ENCODE data around the gene BCAS1.

BCAS1 gene

DNA sequence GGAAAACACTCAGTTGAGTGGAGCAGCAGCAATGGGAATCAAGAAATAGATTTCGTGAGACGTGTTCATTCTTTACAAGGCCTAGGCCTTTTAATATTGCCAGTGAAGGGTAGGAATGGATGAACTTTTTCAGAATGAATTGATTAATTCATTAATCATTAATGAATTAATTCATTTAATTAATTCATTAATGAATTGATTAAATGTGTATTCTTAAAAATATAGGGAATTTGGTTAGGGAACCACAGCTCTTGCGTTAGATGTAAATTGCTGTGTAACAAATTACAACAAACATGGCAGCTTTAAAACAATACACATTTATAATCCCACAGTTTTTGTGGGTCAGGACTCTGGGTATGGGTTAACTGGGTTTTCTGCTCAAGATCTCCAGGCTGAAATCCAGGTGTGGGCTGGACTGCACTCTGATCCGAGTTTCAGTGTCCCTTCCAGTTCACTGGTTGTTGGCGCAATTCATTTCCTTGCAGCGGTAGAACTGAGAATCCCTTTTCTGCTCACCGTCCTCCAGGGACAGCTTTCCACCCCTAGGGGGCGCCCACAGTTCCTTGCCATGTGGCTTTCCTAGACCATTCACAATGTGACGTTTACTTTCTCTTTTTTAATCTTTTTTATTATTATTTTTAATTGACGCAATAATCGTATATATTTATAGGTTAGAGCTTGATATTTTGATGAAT, 32.8 kb upstream of the BCAS1 start:
- peak; percentile 74 for DNase-seq

DNA sequence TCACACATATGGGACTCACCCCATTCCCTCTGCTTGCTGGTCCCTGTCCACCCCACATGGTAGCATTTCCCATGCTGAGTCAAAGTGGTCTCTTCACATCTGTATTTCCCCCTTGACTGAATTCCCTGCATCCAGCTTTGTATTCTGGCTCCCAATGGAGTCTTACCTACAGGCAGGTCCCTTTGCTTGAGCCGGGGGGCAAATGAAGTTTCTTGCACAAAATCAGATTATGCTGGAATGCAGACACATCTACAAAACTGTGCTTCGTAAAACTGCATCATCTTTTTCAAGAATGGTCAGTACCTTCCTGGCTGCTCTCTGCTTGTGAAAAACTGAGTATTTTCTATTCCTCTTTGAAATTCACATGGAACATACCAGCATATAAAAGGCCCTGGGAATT, 32.1 kb upstream of the BCAS1 start:
- no peak for DNase-seq

DNA sequence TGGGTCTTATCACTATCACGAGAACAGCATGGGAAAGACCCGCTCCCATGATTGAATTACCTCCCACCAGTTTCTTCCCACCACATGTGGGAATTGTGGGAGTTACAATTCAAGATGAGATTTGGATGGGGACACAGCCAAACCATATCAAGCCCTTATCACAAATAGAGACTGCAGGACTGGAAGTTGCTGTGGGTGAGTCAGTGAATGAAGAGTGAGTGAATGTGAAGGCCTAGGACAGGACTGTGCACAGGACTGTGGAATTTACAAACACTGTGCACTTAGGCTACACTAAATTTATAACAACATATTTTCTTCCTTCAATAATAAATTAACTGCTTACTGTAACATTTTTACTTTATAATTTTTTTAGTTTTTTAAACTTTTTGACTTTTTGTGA, 30.2 kb upstream of the BCAS1 start:
- no peak for DNase-seq

DNA sequence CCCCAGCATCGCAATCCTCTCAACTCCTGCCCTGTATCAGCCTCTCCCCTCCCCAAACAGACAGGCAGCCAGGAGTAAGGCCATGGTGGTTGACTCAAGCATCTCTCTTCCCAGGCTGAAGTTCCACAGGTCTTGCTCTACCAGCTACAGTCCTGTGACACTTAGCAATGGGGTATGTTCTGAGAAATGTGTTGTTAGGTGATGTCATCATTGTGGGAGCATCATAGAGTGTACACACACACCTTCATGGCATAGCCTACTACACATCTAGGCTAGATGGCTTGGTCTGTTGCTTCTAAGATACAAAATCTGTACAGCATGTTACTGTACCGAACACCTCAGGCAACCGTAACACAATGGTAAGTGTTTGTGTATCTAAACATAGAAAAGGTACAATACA, 29.5 kb upstream of the BCAS1 start:
- no peak for DNase-seq

DNA sequence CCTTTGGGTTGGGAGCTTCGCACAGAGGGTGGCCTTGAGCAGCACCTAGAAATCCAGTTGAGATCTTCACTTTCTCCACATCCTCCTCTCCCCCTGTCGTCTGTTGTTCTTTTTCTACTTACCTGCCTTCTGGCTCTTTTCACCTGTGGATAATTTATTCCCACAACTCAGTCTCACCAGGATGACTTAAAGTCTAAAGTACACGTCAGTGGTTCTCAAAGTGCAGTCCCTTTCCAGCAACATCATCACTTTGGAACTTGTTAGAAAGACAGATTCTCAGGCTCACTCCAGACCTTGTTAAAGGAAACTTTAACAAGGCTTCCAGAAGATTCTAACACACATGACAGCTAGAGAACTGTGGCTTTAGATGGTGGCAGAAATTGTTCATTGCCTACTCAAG, 27.7 kb upstream of the BCAS1 start:
- DNase-seq: no peak

DNA sequence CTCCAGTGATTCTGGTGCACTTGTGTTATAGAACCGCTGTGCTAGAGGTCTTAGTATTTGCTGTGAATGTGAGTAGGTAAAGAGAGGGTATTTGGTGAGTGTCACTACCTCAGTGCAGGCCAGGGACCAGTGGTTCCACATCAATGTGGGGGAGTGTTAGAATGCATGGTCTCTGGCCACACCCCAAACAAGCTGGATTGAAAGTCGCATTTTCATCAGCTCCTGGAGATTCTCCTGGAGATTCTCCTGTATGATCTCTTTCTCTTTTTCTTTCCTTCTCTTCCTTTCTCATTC, 26.8 kb upstream of the BCAS1 start:
- DNase-seq: no peak

DNA sequence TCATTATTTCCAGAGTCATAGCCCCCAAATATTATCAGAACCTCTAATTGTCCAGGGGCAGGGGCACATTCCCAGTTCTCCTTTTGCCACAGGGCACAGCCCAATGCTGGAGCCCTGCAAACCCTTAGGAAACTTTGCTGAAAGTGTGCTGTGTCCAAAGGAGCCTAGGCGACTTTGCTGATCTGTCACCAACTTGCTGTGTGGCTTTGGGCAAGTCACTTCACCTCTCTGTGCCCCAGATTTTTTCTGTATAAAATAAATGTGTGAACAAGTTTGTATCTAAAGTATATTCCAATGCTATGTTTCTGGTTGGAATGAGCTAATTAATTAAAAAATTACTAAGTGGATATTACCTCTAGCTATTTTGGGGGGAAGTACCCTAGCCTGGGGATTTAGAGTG, 25.4 kb upstream of the BCAS1 start:
- DNase-seq: no peak

DNA sequence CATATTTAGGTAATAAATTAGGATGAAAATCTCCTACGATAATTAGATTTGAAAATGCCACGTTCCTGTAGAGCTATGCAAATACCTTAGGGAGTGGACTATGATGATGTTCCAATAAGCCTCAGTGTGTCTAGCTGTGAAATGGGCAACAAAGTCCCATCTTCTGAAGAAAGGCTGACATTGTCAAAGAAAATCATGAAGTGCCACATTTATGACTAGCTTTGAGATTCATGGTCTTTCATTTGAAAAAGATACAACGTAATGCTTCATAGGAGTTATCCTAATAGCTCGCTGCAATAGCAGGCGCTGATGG, 23.8 kb upstream of the BCAS1 start:
- DNase-seq: no peak

DNA sequence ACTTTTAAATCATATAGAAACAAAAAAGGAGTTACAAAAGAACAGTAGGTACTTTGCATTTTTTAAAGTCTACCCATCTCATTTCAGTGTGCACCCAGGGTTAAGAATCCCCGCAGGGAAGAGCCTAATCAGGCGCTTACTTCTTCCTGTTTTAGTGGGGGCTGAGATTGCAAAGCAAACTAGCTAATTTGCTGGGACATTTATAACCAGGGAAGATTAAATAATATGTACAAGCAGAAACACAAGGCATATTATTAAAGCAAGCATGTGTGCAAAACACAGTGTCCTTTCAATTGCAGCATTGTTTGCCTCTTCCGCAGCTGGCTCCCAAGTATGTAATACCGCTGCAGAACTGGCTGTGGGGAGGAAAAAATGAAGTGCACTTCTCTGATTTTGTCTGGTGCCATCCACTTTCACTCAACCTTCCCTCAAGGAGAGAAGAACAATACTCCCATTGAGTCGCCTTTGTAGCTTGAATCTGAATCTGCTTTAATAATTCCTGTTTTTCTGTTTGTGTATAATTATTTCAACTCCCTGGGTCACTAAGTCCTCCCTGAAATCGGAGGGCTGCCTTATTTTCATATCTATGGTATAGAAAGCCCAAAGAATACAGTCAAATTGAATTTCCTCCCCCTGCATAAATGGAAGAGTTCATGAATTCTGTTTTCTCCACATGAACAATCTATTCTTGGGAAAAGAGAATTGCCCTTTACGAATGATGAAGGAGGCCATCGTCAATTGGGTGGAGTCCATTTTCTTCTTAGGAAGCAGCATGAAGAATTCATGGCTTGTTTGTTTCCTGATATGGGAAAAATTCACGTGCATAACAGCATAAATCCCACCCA, 23.3 kb upstream of the BCAS1 start:
- DNase-seq: no peak

DNA sequence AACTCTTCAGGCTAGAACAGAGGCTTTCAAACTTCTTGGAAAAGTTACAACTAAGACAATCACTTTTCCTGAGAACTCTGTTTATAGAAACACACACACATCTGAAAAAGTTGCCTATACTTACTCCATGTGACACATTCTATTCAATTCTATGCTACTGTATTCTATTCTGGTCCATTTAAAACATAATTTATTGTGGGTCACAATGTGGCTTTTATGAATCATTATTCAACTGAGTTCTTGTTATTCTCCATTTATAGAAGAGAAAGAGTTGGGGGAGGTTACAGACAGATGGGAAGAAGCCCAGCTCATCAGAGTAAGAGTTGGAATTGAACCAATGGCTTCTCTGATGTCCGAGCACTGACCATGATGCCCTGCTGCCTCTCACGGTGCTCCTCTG, 21.6 kb upstream of the BCAS1 start:
- no peak for DNase-seq

DNA sequence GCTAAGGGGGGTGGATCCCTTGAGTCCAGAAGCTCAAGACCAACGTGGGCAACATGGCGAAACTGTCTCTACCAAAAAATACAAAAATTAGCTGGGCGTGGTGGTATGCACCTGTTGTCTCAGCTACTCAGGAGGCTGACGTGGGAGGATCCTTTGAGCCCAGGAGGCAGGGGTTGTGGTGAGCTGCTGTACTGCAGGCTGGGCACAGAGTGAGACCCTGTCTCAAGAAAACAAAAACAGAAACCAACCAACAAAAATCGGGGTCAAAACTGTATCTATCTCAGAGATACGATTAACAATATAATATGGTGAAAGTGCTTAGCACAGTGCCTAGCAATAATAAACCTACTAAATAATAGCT, 20.7 kb upstream of the BCAS1 start:
- DNase-seq: no peak

DNA sequence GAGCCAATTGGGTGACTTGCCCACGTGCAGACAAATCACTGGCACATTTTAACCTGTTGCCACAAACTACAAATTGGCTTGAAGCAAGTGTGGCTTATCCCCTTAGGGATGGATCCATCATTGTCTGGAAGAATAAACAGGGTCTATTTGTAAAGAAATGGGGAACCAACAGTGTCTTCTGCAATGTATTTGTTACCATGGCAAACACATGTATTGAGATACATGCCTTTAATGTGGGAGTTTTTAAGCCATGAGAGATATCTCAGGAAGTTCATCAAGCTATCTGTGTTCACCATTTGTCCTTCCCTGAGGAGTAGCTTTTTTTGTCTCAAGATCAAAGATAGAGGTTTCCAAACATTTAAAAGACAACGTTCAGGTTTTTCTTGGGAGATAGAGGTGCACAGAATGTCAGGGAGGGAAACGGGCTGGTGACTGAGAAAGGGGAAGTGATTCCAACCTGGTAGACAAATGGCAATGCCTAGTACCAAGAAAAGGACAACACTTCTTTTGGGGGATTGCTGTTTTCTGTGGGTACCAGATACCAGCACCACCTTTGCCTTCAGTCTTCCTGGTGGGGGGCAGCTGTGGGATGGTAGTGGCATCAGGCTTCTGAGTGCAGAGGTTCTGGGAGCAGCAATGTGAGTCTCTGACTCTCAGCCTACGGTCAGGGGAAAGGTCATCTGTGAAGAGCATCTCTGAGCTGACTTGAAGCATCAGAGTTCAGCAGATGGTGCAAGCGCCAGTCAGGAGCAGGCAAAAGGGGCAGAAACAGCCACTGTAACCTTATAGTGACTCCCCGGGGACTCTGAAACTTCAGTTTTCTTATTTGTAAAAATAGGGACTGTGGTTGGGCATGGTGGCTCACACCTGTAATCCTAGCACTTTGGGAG, 20.1 kb upstream of the BCAS1 start:
- DNase-seq: no peak

DNA sequence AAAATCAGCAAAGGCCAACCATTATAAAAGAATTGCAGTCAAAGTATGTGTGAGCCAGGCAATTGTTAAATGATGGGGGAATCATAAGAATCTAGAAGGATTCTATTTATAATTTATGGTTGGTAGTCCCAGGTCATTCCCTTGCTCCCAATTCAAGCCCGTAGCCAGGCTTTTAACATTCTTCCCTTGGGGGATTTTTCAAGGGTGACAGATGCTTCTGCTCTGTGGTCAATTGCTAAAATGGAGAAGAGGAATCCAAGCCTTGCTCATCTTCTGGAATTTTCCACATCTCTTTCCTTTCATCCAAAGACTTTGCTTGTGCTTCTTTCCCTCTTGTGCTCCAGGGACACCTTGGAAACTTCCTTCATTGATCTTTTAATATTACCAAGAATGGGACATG, 18.0 kb upstream of the BCAS1 start:
- DNase-seq: no peak

DNA sequence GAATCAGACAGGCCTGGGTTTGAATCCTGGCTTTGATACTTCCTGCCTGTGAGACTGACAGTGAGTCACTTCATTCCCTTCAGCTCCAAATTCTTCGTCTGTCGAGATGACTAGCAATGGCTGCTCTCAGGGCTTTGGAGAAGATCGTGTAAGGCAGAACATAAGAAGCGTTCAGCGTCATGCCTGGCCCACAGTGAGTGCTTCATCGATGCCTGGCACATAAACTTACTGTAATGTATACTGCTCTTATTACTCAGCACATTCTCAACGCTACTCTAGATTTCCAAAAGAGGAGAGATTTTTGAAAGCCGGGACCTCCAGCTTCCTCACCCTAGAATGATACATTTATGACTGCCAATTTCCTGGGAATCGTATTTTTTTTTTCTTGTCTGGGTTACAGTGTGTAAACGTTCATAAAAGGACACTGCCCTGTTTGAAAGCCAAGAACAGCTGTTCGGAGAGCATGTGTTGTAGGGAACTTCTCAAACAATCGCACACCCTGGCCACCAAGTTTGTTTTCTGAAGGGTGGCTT, 16.2 kb upstream of the BCAS1 start:
- DNase-seq: no peak

DNA sequence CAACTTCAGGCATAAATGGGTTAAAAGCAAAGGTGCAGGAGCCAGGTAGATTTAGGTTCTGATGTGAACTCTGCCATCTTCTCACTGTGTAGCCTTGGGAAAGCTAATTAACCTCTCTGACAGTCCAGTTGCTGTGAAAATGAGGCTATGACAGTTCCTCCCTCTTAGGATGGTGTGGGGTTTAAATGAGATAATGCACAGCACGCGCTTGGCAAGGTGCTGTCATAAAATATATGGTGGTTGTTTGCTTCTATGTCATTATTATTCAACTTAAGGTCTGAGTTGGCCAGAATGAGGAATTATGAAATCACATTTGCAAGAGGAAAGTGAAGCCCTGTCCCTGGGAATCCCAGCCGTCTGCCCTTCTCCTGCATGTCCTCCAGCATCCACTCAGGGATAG, 15.5 kb upstream of the BCAS1 start:
- no peak for DNase-seq

DNA sequence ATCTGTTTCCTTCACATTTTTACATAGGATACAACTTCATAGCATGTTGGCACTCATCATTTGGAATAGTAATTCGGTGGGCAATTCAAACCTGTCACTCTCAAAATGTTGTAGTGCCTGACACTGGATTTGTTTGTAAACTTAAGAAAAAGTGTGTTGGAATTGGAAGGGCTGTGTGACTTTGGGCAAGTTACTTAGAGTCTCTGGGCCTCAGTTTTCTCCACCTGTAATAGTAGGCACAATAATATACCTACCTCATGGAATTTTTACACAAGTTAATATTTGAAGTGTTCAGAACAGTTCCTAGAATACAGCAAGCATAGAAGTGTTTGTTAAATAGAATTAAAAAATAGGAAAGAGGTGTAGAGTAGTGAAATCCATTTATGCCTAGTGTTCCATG, 15.0 kb upstream of the BCAS1 start:
- DNase-seq: no peak

DNA sequence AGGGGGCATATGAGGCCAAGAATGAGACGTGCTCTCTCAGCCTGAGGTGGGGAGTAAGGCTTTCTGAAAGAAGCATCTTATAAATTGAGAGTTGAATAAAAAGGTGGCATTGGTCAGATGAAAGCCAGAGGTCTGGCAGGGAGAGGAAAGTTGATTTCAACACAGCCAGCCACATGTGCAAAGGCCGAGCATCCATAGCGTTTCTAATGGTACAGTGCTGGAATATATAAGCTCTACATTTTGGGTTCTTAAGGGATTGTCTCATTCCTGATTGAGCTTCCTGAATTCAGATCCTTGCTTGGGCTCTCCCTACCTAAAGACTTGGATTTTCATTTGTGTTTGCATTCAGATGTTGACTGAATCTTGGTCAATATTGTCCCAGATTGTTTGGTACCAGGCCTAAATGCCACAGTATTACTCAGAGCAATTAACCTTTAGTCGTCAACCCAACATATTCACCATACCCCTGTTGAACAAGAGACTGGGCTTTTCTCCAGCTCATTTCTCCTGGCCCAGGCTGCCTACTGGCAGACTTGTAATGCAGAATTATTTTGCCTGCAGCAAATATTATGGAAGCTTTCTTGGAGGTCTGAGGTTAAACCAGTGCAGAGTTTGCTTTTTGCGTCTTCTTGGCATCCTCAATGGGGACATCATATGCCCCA, 14.5 kb upstream of the BCAS1 start:
- DNase-seq: no peak

DNA sequence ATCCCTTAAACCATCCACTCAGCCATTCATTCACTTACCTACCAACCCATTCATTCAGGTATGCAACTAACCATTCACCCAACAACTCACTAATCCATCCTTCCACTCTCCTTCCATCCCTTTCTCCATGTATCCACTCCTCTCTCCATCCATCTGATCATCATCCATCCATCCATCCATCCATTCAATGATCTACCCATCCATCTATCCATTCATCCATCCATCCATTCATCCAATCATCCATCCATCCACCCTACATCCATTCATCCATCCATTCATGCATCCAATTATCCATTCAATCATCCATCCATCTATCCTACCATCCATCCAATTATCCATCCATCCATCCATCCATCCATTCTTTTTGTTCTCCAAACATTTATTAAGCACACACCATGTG, 13.8 kb upstream of the BCAS1 start:
- DNase-seq: no peak

DNA sequence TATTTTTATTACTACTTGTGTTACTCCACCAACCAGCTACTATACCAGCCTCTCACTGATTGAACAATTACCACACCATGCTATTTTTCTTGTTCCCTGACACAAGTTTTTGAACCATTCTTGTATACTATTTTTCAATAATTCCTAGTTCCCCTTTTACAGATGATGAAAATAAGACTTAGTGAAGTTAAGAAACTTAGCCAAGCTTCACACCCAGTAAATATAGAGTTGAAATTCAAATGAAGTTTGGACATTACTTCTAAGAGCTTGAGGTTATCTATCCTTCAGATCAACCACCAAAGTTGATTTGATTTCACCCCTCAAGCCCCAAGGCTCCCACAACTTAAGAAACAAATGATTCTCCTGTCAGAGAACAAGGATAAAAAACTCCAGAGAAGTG, 13.1 kb upstream of the BCAS1 start:
- DNase-seq: no peak

DNA sequence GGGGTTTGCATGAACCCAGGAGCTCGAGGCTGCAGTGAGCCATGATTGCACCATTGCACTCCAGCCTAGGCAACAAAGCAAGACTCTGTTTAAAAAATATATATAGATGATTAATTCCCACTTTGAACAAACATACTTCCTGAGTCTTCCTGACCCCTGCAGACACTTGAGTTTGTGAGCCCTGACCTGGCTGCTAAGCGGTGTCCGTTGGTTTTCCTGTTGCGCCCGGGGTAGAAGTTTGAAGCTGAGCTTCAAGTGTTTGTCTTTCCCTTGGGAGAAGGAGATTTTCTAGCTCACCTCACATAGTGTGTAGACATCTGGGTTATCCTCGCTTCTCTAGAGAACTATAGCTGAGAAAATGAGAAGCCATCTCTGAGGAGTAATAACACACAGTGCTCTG, 11.7 kb upstream of the BCAS1 start:
- DNase-seq: no peak

DNA sequence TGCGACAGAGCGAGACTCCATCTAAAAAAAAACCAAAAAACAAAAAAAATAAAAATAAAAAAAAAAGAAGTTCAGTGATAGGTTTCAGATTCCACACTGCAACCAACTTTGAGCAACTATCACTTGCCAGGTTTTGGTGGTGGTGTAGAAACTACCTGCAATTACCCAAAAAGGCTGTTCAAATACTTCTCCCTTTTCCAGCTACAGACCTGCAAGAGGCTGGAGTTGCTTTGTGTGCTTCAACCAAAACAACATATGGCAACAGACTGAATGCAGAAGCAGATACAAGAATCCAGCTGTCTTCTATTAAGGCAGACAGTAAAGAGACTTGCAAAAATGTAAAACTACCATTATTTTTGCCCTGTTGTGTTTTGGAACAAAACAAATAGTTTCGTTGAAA, 9.3 kb upstream of the BCAS1 start:
- no peak for DNase-seq

DNA sequence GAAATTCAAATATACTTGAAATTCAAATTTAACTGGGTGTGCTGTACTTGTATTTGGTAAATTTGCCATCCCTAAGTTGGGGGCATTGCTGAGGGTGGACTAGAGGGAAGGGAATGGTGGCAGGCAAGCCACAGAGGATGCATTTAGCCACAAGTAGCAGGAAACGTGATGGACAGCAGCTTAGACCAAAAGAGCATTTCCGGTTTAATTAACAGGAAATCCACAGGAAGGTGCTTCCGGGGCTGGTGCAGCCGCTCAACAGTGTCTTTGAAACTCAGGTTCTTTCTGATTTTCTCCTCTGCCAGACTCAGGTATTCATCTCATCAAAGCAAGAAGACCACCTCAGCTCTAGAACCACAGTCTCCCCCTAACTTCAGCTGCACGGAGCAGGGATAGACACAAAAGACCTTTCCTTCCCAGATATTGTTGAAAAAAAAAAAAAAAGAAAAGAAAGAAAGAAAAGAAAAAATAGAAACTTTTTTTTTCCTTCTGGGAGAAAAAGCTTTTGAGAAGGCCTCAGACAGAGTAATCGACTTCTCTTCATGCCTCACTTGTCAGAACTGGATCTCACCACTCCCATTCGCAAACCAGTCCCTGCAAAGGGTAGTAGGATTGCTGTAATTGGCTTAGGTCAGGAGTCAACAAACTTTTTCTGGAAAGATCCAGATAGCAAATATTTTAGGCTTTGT, 8.0 kb upstream of the BCAS1 start:
- no peak for DNase-seq

DNA sequence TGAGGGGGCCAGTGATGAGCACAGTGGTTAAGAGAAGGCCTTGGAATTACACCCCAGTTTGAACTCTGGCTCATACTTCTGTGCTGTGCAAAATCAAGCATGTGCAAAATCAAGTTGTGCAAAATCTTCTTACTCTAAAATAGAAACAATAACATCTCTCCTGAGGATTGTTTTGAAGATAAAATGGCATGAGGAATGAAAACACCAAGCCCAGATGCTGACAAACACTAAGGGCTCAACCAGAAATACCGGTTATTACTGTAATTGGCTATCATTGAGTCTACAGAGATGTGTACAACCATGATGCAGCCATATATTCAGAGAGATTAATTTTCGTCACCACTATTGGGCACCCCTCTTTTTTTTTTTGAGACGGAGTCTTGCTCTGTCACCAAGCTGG, 5.9 kb upstream of the BCAS1 start:
- DNase-seq: no peak

All from kidney glomerular epithelial cell (primary cell).